CD4-positive, alpha-beta T cell (primary cell): ENCODE results near the gene SSBP2. TPM values are rescaled to one million over a fixed set of nuclear protein-coding genes. Genes with fewer than 3 reads are reported as not detected.
"Not testable (repeated sequence)": the region's sequence is repeated elsewhere in the genome, so short reads cannot be mapped to it uniquely, and the experiment has no call there.

ENCODE experiments used
- ATAC-seq: fragments of 200-7000 bp; cut with Tn5 transposase; one replicate; pipeline ENCODE4 v1.10.0; 2022; ENCODE audit warnings: mild to moderate bottlenecking; ENCODE audit not compliant: poor library complexity
- CTCF ChIA-PET: fragments of 350-600 bp; sonication (Branson Sonifier 250); formaldehyde crosslinking; loops from one replicate; lab custom pipeline; 2021; ENCODE audit warnings: antibody characterized with exemption, inconsistent platforms; lab: Charles Lee
- POLR2A ChIA-PET: fragments of 350-600 bp; sonication (Branson Sonifier 250); formaldehyde crosslinking; loops from one replicate; lab custom pipeline; 2021; ENCODE audit warnings: antibody characterized with exemption, inconsistent platforms; lab: Charles Lee
- DNase-seq, 14 experiments: peaks; one replicate each; pipeline ENCODE4 v3.0.0-alpha.2; 2013 to 2020; ENCODE audit warnings: mixed read lengths in 2 of 14
- H3K27ac ChIP-seq, 2 donors: one replicate each; pipeline versions ENCODE4 v1.5.1 to v1.7.0; 2013; ENCODE audit warnings: low read length in 2 of 2, low read depth in 1 of 2, mild to moderate bottlenecking in 1 of 2
- H3K27me3 ChIP-seq, 2 experiments: 1 replicate in 1 of 2; 2 replicates in 1 of 2; pipeline versions ENCODE4 v1.6.1 to v1.7.0; 2013; ENCODE audit warnings: low read length in 2 of 2, control low read depth in 1 of 2, mild to moderate bottlenecking in 1 of 2, moderate library complexity in 1 of 2; ENCODE audit not compliant: insufficient read depth in 2 of 2, control insufficient read depth in 1 of 2
- H3K36me3 ChIP-seq: one replicate; pipeline ENCODE4 v1.6.1; 2013; ENCODE audit warnings: low read length, control low read depth; ENCODE audit not compliant: insufficient read depth
- H3K4me1 ChIP-seq: one replicate; pipeline ENCODE4 v1.6.1; 2013; ENCODE audit warnings: low read length, control low read depth; ENCODE audit not compliant: insufficient read depth
- H3K4me3 ChIP-seq: one replicate; pipeline ENCODE4 v1.5.1; 2013; ENCODE audit warnings: mild to moderate bottlenecking, low read length, moderate library complexity
- H3K9me3 ChIP-seq, 2 experiments: 1 replicate in 1 of 2; 2 replicates in 1 of 2; pipeline versions ENCODE4 v1.6.1 to v1.7.0; 2013; ENCODE audit warnings: low read length in 2 of 2, mild to moderate bottlenecking in 2 of 2, control low read depth in 1 of 2, moderate library complexity in 1 of 2; ENCODE audit not compliant: control insufficient read depth in 1 of 2, insufficient read depth in 1 of 2
- H3K27ac Mint-ChIP-seq: one replicate; pipeline ENCODE4 v1.8.0; 2020; ENCODE audit warnings: mixed read lengths
- H3K27me3 Mint-ChIP-seq: one replicate; pipeline ENCODE4 v1.8.0; 2021; ENCODE audit warnings: mixed read lengths
- H3K36me3 Mint-ChIP-seq: one replicate; pipeline ENCODE4 v1.8.0; 2021; ENCODE audit warnings: low read depth, mixed read lengths
- H3K4me1 Mint-ChIP-seq: one replicate; pipeline ENCODE4 v1.8.0; 2021; ENCODE audit warnings: low read depth, mixed read lengths
- H3K4me3 Mint-ChIP-seq: one replicate; pipeline ENCODE4 v1.8.0; 2020; ENCODE audit warnings: mild to moderate bottlenecking, mixed read lengths
- H3K9me3 Mint-ChIP-seq: one replicate; pipeline ENCODE4 v1.8.0; 2020; ENCODE audit warnings: mixed read lengths
- intact Hi-C, 2 experiments: fragments of 100-400 bp; cut with DNase I in 1 of 2; cut with micrococcal nuclease in 1 of 2; formaldehyde crosslinking; loops; one replicate each; pipeline versions ENCODE4 v1.15.1 to v1.9.0; 2023 to 2025; cut with DNase I, micrococcal nuclease
- total RNA-seq, 174 experiments: library from RNA in 2 of 174; stranded (reverse) in 2 of 174; gene quantifications; one replicate each; pipeline ENCODE4 v1.2.3 and lab custom pipeline; 2021 to 2026
- TF ChIP-seq, protein P1 (sequence below): fragments of 200-600 bp; IDR thresholded peaks from one replicate; pipeline ENCODE4 v1.8.0; 2022; ENCODE audit warnings: antibody characterized with exemption, mild to moderate bottlenecking

Gene SSBP2
- total RNA-seq, 2 experiments from 2014 or later: 33.5 to 36.3 TPM

DNA sequence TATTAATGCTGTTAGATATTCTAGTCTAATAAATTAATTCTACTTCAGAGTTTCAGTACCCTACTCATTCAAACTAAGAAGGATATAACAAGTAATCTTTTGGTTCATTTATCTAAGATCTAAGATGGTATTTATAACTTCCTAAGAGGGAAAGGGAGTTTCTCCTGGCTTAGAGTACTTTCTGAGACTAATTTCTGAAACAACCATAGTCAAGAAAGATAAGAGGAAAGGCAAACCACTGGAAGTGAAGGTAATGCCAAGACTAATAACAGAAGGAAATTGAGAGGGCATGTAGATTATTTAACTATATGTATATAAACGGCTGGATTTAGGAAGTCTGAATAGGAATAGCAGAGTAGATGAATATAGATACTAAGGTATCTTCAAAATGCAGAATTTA is 244.5 kb downstream of the SSBP2 start:
- ChIA-PET POLR2A (interaction anchor here (0.8 to 3.0 kb wide), 3 partner anchors 32 to 345 kb away, joined by 3 to 8 read pairs (median 7); partner anchors contain the start of gene SSBP2), CTCF (interaction anchor here (1.1 to 1.4 kb wide), 3 partner anchors 332 to 659 kb away, joined by 3 to 7 read pairs (median 3); no protein-coding TSS in a partner anchor)
- Mint-ChIP-seq H3K4me1 (peaks cover 7% of the 10 kb centered on the region), H3K9me3 (no peaks in the 10 kb centered on the region), H3K27ac (no peak overlapping the region), H3K4me3 (no peak overlapping the region), H3K36me3 (peaks cover 23% of the 10 kb centered on the region), H3K27me3 (no peaks in the 10 kb centered on the region)
- H3K4me3 ChIP-seq: no peak overlapping the region
- DNase-seq (no peak), ATAC-seq (no peak)
- H3K36me3 ChIP-seq: no peaks in the 10 kb centered on the region
- no peaks in the 10 kb centered on the region for H3K9me3 ChIP-seq
- no peaks in the 10 kb centered on the region for H3K4me1 ChIP-seq
- TF ChIP-seq, protein P1, sequence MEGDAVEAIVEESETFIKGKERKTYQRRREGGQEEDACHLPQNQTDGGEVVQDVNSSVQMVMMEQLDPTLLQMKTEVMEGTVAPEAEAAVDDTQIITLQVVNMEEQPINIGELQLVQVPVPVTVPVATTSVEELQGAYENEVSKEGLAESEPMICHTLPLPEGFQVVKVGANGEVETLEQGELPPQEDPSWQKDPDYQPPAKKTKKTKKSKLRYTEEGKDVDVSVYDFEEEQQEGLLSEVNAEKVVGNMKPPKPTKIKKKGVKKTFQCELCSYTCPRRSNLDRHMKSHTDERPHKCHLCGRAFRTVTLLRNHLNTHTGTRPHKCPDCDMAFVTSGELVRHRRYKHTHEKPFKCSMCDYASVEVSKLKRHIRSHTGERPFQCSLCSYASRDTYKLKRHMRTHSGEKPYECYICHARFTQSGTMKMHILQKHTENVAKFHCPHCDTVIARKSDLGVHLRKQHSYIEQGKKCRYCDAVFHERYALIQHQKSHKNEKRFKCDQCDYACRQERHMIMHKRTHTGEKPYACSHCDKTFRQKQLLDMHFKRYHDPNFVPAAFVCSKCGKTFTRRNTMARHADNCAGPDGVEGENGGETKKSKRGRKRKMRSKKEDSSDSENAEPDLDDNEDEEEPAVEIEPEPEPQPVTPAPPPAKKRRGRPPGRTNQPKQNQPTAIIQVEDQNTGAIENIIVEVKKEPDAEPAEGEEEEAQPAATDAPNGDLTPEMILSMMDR: no peak
- no peaks in the 10 kb centered on the region for H3K27me3 ChIP-seq
- intact Hi-C loops: loop anchor here (2.0 to 5.0 kb wide), 3 partner anchors 246 to 716 kb away; partner anchors contain the start of gene SSBP2 (in 1 of the 2)
- H3K27ac ChIP-seq: no peak overlapping the region

DNA sequence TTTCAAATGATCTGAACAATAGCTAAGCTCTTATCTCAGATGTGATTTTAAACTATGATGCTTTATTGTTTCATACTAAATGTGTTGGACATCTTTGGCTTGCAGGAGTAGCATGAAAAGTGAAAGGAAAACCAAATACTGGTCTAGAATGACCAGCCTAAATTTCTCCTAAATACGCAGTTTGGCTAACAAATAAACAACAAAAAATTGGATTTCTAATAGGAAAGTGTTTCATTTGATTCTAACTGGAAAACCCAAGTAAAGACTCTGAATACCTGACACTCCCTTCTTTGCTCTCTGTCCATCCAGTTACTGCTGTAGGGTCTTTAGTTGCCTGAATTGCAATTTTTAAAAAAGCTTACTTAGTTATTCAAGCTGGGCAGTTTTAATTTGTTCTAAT is 245.2 kb downstream of the SSBP2 start:
- ChIA-PET CTCF (interaction anchor here (1.2 kb wide), 1 partner anchor 660 kb away, joined by 3 read pairs; no protein-coding TSS in a partner anchor), POLR2A (interaction anchor here (0.7 kb wide), 1 partner anchor 9 kb away, joined by 3 read pairs; no protein-coding TSS in a partner anchor)
- Mint-ChIP-seq H3K4me1 (peaks cover 7% of the 10 kb centered on the region), H3K4me3 (no peak overlapping the region), H3K27ac (no peak overlapping the region), H3K27me3 (no peaks in the 10 kb centered on the region), H3K36me3 (peaks cover 18% of the 10 kb centered on the region), H3K9me3 (no peaks in the 10 kb centered on the region)
- DNase-seq (no peak), ATAC-seq (no peak)
- no peak overlapping the region for H3K4me3 ChIP-seq
- no peaks in the 10 kb centered on the region for H3K36me3 ChIP-seq
- H3K4me1 ChIP-seq: no peaks in the 10 kb centered on the region
- intact Hi-C loops: loop anchor here (2.0 to 5.0 kb wide), 3 partner anchors 247 to 717 kb away; partner anchors contain the start of gene SSBP2 (in 1 of the 2)
- H3K9me3 ChIP-seq: no peaks in the 10 kb centered on the region
- no peak overlapping the region for H3K27ac ChIP-seq
- no peaks in the 10 kb centered on the region for H3K27me3 ChIP-seq
- TF ChIP-seq, protein P1: no peak

DNA sequence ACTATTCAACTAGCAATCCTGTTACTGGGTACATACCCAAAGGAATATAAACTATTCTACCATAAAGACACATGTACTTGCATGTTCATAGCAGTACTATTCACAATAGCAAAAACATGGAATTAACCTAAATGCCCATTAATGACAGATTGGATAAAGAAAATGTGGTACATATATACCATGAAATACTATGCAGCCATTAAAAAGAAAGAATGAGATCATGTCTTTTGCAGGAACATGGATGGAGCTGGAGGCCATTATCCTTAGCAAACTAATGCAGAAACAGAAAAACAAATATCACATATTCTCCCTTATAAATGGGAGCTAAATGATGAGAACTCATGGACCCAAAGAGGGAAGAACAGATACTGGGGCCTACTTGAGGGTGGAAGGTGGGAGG is 247.3 kb downstream of the SSBP2 start:
- CTCF ChIA-PET, DNase-seq, H3K9me3 ChIP-seq, H3K4me3 Mint-ChIP-seq, intact Hi-C loops, H3K36me3 ChIP-seq, H3K27me3 Mint-ChIP-seq, H3K27ac ChIP-seq, H3K9me3 Mint-ChIP-seq, H3K27ac Mint-ChIP-seq, H3K27me3 ChIP-seq, H3K4me1 ChIP-seq, H3K4me3 ChIP-seq, ATAC-seq, H3K4me1 Mint-ChIP-seq: not testable (repeated sequence)
- H3K36me3 Mint-ChIP-seq: peaks cover 18% of the 10 kb centered on the region
- POLR2A ChIA-PET: interaction anchor here (0.6 to 1.5 kb wide), 2 partner anchors 25 to 247 kb away, joined by 3 read pairs; no protein-coding TSS in a partner anchor

DNA sequence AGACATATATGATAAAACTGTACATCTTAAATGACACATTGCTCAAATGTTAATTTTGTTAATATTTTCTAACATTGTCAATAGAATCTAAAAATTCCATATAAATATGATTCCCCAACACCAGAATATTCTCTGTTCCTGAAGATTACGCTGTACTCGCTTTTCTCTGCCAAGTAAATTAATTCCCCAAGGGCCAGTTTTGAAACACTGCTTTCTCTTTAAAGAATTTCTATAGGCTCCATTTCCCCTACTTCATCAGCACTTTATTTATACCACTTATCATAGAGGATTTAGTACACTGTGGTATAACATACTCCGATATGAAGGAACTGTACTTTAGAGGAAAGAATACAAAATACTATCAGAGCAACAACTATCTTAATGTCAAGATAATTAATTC is 255.6 kb downstream of the SSBP2 start:
- CTCF ChIA-PET: no interaction called here
- H3K27ac ChIP-seq: no peak overlapping the region
- H3K27ac Mint-ChIP-seq: no peak overlapping the region
- TF ChIP-seq, protein P1: no peak
- POLR2A ChIA-PET: no interaction called here
- no peaks in the 10 kb centered on the region for H3K27me3 Mint-ChIP-seq
- H3K9me3 Mint-ChIP-seq: no peaks in the 10 kb centered on the region
- peaks cover 12% of the 10 kb centered on the region for H3K36me3 Mint-ChIP-seq
- DNase-seq (no peak), ATAC-seq (no peak)
- H3K27me3 ChIP-seq: no peaks in the 10 kb centered on the region
- H3K36me3 ChIP-seq: no peaks in the 10 kb centered on the region
- no peaks in the 10 kb centered on the region for H3K9me3 ChIP-seq
- intact Hi-C loops: no loop called here
- H3K4me3 Mint-ChIP-seq: no peak overlapping the region
- no peaks in the 10 kb centered on the region for H3K4me1 Mint-ChIP-seq
- no peaks in the 10 kb centered on the region for H3K4me1 ChIP-seq
- H3K4me3 ChIP-seq: no peak overlapping the region
